WTC11 (cell line): Measurements from ENCODE around the gene MED10. TPM values are rescaled to one million over a fixed set of nuclear protein-coding genes. Genes with fewer than 3 reads are reported as not detected.

Experiments
- ATAC-seq: fragments of 200-7000 bp; cut with Tn5 transposase; 2 replicates; pipeline ENCODE4 v1.10.0; 2021; ENCODE audit warnings: mild to moderate bottlenecking, moderate library complexity
- CTCF ChIA-PET: fragments of 300-600 bp; sonication (Branson Sonifier 250); formaldehyde crosslinking; loops from one replicate; lab custom pipeline; 2021; ENCODE audit warnings: antibody characterized with exemption; lab: Charles Lee
- POLR2A ChIA-PET: fragments of 350-600 bp; sonication (Branson Sonifier 250); formaldehyde crosslinking; loops from one replicate; lab custom pipeline; 2021; ENCODE audit warnings: antibody characterized with exemption; lab: Charles Lee
- DNase-seq: peaks from one replicate; pipeline ENCODE4 v3.0.0; 2021; ENCODE audit warnings: low spot score
- H3K27ac Mint-ChIP-seq: 2 replicates; pipeline ENCODE4 v1.8.0; 2021; ENCODE audit warnings: mixed read lengths
- H3K27me3 Mint-ChIP-seq: 2 replicates; pipeline ENCODE4 v1.8.0; 2021; ENCODE audit warnings: low read depth, mild to moderate bottlenecking, moderate library complexity, mixed read lengths
- H3K36me3 Mint-ChIP-seq: 2 replicates; pipeline ENCODE4 v1.8.0; 2021; ENCODE audit warnings: mixed read lengths
- H3K4me1 Mint-ChIP-seq: 2 replicates; pipeline ENCODE4 v1.8.0; 2022; ENCODE audit warnings: mixed read lengths
- H3K4me3 Mint-ChIP-seq: 2 replicates; pipeline ENCODE4 v1.8.0; 2021; ENCODE audit warnings: mild to moderate bottlenecking, moderate library complexity, mixed read lengths
- H3K9me3 Mint-ChIP-seq: 2 replicates; pipeline ENCODE4 v1.8.0; 2021; ENCODE audit warnings: mixed read lengths
- AFF4 ChIP-seq: sonication (generic); formaldehyde crosslinking; IDR thresholded peaks from 2 replicates; pipeline ENCODE4 v1.8.1; 2023; ENCODE audit warnings: mild to moderate bottlenecking, missing genetic modification reagents, borderline replicate concordance
- ARID4B ChIP-seq: sonication (generic); formaldehyde crosslinking; IDR thresholded peaks from 2 replicates; pipeline ENCODE4 v1.8.0; 2023; ENCODE audit warnings: missing genetic modification reagents, mild to moderate bottlenecking, borderline replicate concordance
- ATF6 ChIP-seq: sonication (generic); formaldehyde crosslinking; IDR thresholded peaks from 2 replicates; pipeline ENCODE4 v1.8.1; 2023; ENCODE audit warnings: mild to moderate bottlenecking, missing genetic modification reagents
- CDX4 ChIP-seq: fragments of 250-450 bp; sonication (Bioruptor Pico); IDR thresholded peaks from 2 replicates; pipeline ENCODE4 v1.9.0; 2021; ENCODE audit warnings: moderate library complexity, mild to moderate bottlenecking, inconsistent platforms, borderline replicate concordance
- ELF4 ChIP-seq: sonication (generic); formaldehyde crosslinking; IDR thresholded peaks from 2 replicates; pipeline ENCODE4 v1.8.1; 2022; ENCODE audit warnings: low read depth, mild to moderate bottlenecking, moderate library complexity, missing genetic modification reagents
- EMX1 ChIP-seq: fragments of 250-450 bp; sonication (Bioruptor Pico); IDR thresholded peaks from 2 replicates; pipeline ENCODE4 v1.8.0; 2021; ENCODE audit warnings: mild to moderate bottlenecking
- ETV6 ChIP-seq: sonication (generic); formaldehyde crosslinking; IDR thresholded peaks from 2 replicates; pipeline ENCODE4 v1.8.1; 2022; ENCODE audit warnings: mild to moderate bottlenecking, missing genetic modification reagents
- FOXP4 ChIP-seq: sonication (generic); formaldehyde crosslinking; IDR thresholded peaks from 2 replicates; pipeline ENCODE4 v1.8.0; 2022; ENCODE audit warnings: mild to moderate bottlenecking, missing genetic modification reagents
- GRHL2 ChIP-seq: fragments of 250-450 bp; sonication (Bioruptor Pico); IDR thresholded peaks from 2 replicates; pipeline ENCODE4 v1.8.0; 2022; ENCODE audit warnings: mild to moderate bottlenecking, moderate library complexity; ENCODE audit not compliant: insufficient replicate concordance, severe bottlenecking
- IRF1 ChIP-seq: sonication (generic); formaldehyde crosslinking; IDR thresholded peaks from 2 replicates; pipeline ENCODE4 v1.8.0; 2023; ENCODE audit warnings: missing genetic modification reagents
- IRF2 ChIP-seq: sonication (generic); formaldehyde crosslinking; IDR thresholded peaks from 2 replicates; pipeline ENCODE4 v1.8.0; 2022; ENCODE audit warnings: low read depth, missing genetic modification reagents, borderline replicate concordance
- ZNF138 ChIP-seq: sonication (generic); formaldehyde crosslinking; conservative IDR thresholded peaks from 2 replicates; pipeline ENCODE4 v1.8.1; 2022; ENCODE audit warnings: mild to moderate bottlenecking, moderate library complexity, missing genetic modification reagents
- ZNF425 ChIP-seq: fragments of 250-450 bp; sonication (Bioruptor Pico); conservative IDR thresholded peaks from 2 replicates; pipeline ENCODE4 v1.9.0; 2021; ENCODE audit warnings: mild to moderate bottlenecking
- total RNA-seq: library from RNA; stranded (reverse); gene quantifications from 3 replicates; pipeline ENCODE4 v1.2.3, GENCODE V29; 2021

Gene MED10
- total RNA-seq, 1 experiment from 2014 or later: 17.2 TPM

GRCh38 chr5:6408627-6409446, 30.5 kb upstream of the MED10 start (continued):
- TF ChIP-seq ARID4B (CRISPR knock-in tag) (no peak), ZNF138 (no peak), AFF4 (CRISPR knock-in tag) (no peak), IRF2 (CRISPR knock-in tag) (no peak), EMX1 (CRISPR knock-in tag) (no peak), GRHL2 (CRISPR knock-in tag) (no peak), IRF1 (CRISPR knock-in tag) (no peak), ELF4 (no peak), CDX4 (CRISPR knock-in tag) (no peak), ATF6 (CRISPR knock-in tag) (no peak)

- ATAC-seq (no peak), DNase-seq (no peak)
- TF ChIP-seq ETV6 (CRISPR knock-in tag): no peak
- no peak for TF ChIP-seq FOXP4
- TF ChIP-seq ZNF425 (CRISPR knock-in tag): no peak
- TF ChIP-seq ARID4B (CRISPR knock-in tag): no peak
Measured at GRCh38 chr5:6408260-6408596, 29.9 kb upstream of the MED10 start.

More at GRCh38 chr5:6408260-6408596, 29.9 kb upstream of the MED10 start:
- POLR2A ChIA-PET: no interaction called here
- no peak overlapping the region for H3K4me3 Mint-ChIP-seq
- H3K9me3 Mint-ChIP-seq: peaks cover 9% of the 10 kb centered on the region
- CTCF ChIA-PET: no interaction called here
- no peak overlapping the region for H3K27ac Mint-ChIP-seq
- no peaks in the 10 kb centered on the region for H3K36me3 Mint-ChIP-seq
- peaks cover 7% of the 10 kb centered on the region for H3K4me1 Mint-ChIP-seq
- H3K27me3 Mint-ChIP-seq: peaks cover 3% of the 10 kb centered on the region; the same call in 1 of the 2 replicates
